SK-N-SH (cell line): ENCODE data around the gene GEMIN7. TPM values are rescaled to one million over a fixed set of nuclear protein-coding genes. Genes with fewer than 3 reads are reported as not detected.

Source experiments
- CTCF ChIA-PET: fragments of 300-600, 350-600 bp; formaldehyde crosslinking; extraction: SDS; loops from one replicate; lab custom pipeline; 2021; lab: Yijun Ruan, JAX
- POLR2A ChIA-PET: fragments of 350-600 bp; sonication (Branson Sonifier 250); formaldehyde crosslinking; extraction: SDS; loops from one replicate; lab custom pipeline; 2020; ENCODE audit warnings: antibody characterized with exemption, inconsistent platforms; lab: Yijun Ruan, JAX
- DNase-seq: peaks from one replicate; pipeline ENCODE4 v3.0.0; 2012
- H2AFZ ChIP-seq: fragments of 200-600 bp; sonication (generic); 2 replicates; pipeline ENCODE4 v1.8.1; 2016; ENCODE audit warnings: antibody characterized with exemption, mild to moderate bottlenecking, low read depth
- H3F3A ChIP-seq: fragments of 200-600 bp; sonication (generic); replicated peaks from 2 replicates; pipeline ENCODE3; 2016; ENCODE audit warnings: antibody characterized with exemption, mild to moderate bottlenecking; ENCODE audit not compliant: insufficient read depth
- H3K27ac ChIP-seq, 2 experiments: fragments of 200-500 bp in 1 of 2; fragments of 200-600 bp in 1 of 2; sonication (Bioruptor generic) in 1 of 2; sonication (generic), shearing (Covaris generic) in 1 of 2; 2 replicates each; pipeline versions ENCODE4 v1.5.1 to v1.6.1; 2014 to 2016; ENCODE audit warnings: low read depth in 2 of 2, inconsistent platforms in 1 of 2, low read length in 1 of 2, mild to moderate bottlenecking in 1 of 2, mixed read lengths in 1 of 2
- H3K27me3 ChIP-seq: fragments of 200-600 bp; sonication (generic), shearing (Covaris generic); 2 replicates; pipeline ENCODE4 v1.6.1; 2016; ENCODE audit warnings: mixed run types; ENCODE audit not compliant: insufficient read depth
- H3K36me3 ChIP-seq, 2 experiments: fragments of 200-500 bp in 1 of 2; fragments of 200-600 bp in 1 of 2; sonication (Bioruptor generic) in 1 of 2; sonication (generic) in 1 of 2; replicated peaks in 1 of 2; 2 replicates each; pipeline versions ENCODE3 to v1.5.1; 2014 to 2016; ENCODE audit warnings: low read length in 1 of 2, mild to moderate bottlenecking in 1 of 2; ENCODE audit not compliant: insufficient read depth in 2 of 2, control insufficient read depth in 1 of 2
- H3K4me1 ChIP-seq, 2 experiments: fragments of 200-500 bp in 1 of 2; fragments of 200-600 bp in 1 of 2; sonication (Bioruptor generic) in 1 of 2; sonication (generic), shearing (Covaris generic) in 1 of 2; 2 replicates each; pipeline versions ENCODE4 v1.5.1 to v1.6.1; 2014 to 2016; ENCODE audit warnings: low read depth in 1 of 2, low read length in 1 of 2, mixed run types in 1 of 2; ENCODE audit not compliant: insufficient read depth in 2 of 2, control insufficient read depth in 1 of 2
- H3K4me2 ChIP-seq: fragments of 200-600 bp; sonication (generic), shearing (Covaris generic); 2 replicates; pipeline ENCODE4 v1.6.1; 2017; ENCODE audit warnings: mixed run types
- H3K4me3 ChIP-seq, 2 experiments: fragments of 200-500 bp in 1 of 2; fragments of 200-600 bp in 1 of 2; sonication (Bioruptor generic) in 1 of 2; sonication (generic), shearing (Covaris generic) in 1 of 2; 2 replicates each; pipeline versions ENCODE4 v1.5.1 to v1.8.1; 2014 to 2016; ENCODE audit warnings: low read depth in 2 of 2, inconsistent platforms in 1 of 2, low read length in 1 of 2, mild to moderate bottlenecking in 1 of 2, mixed read lengths in 1 of 2, moderate library complexity in 1 of 2
- H3K79me2 ChIP-seq: fragments of 200-600 bp; sonication (generic); 2 replicates; pipeline ENCODE4 v1.8.1; 2017; ENCODE audit warnings: mild to moderate bottlenecking; ENCODE audit not compliant: insufficient read depth
- H3K9ac ChIP-seq: fragments of 200-600 bp; sonication (generic); 2 replicates; pipeline ENCODE4 v1.6.1; 2017; ENCODE audit warnings: mixed run types
- H3K9me2 ChIP-seq: fragments of 200-600 bp; sonication (generic); 2 replicates; pipeline ENCODE4 v1.6.1; 2017; ENCODE audit warnings: mixed run types
- H3K9me3 ChIP-seq: fragments of 200-600 bp; sonication (generic); 2 replicates; pipeline ENCODE4 v1.6.1; 2017; ENCODE audit warnings: mixed run types, mild to moderate bottlenecking, moderate library complexity
- H4K20me1 ChIP-seq: fragments of 200-600 bp; sonication (generic); 2 replicates; pipeline ENCODE4 v1.6.1; 2017; ENCODE audit warnings: mild to moderate bottlenecking, mixed run types; ENCODE audit not compliant: insufficient read depth
- CHD2 ChIP-seq: fragments of 150-350 bp; IDR thresholded peaks from 2 replicates; pipeline ENCODE4 v1.6.1; 2018; ENCODE audit warnings: low read length; ENCODE audit not compliant: partially characterized antibody
- ELF1 ChIP-seq: IDR thresholded peaks from 2 replicates; pipeline ENCODE4 v1.4.0; 2012
- EZH2phosphoT487 ChIP-seq: fragments of 200-600 bp; sonication (generic); IDR thresholded peaks from 2 replicates; pipeline ENCODE4 v1.6.1; 2017; ENCODE audit warnings: low read depth, mixed run types, mild to moderate bottlenecking, antibody characterized with exemption, moderate library complexity, borderline replicate concordance
- GABPA ChIP-seq: IDR thresholded peaks from 2 replicates; pipeline ENCODE4 v1.4.0; 2012; ENCODE audit warnings: low read depth, mild to moderate bottlenecking
- GATA2 ChIP-seq: sonication (generic); formaldehyde crosslinking; IDR thresholded peaks from 2 replicates; pipeline ENCODE4 v1.5.0; 2020; ENCODE audit warnings: mild to moderate bottlenecking, missing genetic modification reagents
- MEF2A ChIP-seq: IDR thresholded peaks from 2 replicates; pipeline ENCODE4 v1.4.0; 2012; ENCODE audit warnings: low read depth, borderline replicate concordance
- MXI1 ChIP-seq: IDR thresholded peaks from 2 replicates; pipeline ENCODE4 v1.6.1; 2012; ENCODE audit warnings: mild to moderate bottlenecking, low read depth, low read length, improper control_type of control experiment
- RCOR1 ChIP-seq: fragments of 150-350 bp; IDR thresholded peaks from 2 replicates; pipeline ENCODE4 v1.6.1; 2017; ENCODE audit warnings: antibody characterized with exemption, low read length
- RXRA ChIP-seq: IDR thresholded peaks from 2 replicates; pipeline ENCODE4 v1.4.0; 2012; ENCODE audit warnings: low read depth, mild to moderate bottlenecking, borderline replicate concordance
- SIN3A ChIP-seq: IDR thresholded peaks from 2 replicates; pipeline ENCODE4 v1.6.1; 2012; ENCODE audit warnings: low read depth, mild to moderate bottlenecking, low read length, moderate library complexity, borderline replicate concordance
- USF1 ChIP-seq: IDR thresholded peaks from 2 replicates; pipeline ENCODE4 v1.4.0; 2012; ENCODE audit warnings: low read depth, borderline replicate concordance
- YY1 ChIP-seq: IDR thresholded peaks from 2 replicates; pipeline ENCODE4 v1.4.0; 2012; ENCODE audit warnings: low read depth, mild to moderate bottlenecking
- WGBS: methylation state at CpG from one replicate; pipeline ENCODE4 v1.1.6; 2017; ENCODE audit warnings: low lambda C conversion rate; 5-methylcytosine and 5-hydroxymethylcytosine counted together
- polyA plus RNA-seq, 3 experiments: library from polyadenylated mRNA; depleted of rRNA; stranded (reverse); fragments of >200 nt; gene quantifications; 2 replicates each; pipeline ENCODE4 v1.2.3, GENCODE V29; 2012
- TF ChIP-seq, protein P1 (sequence below): fragments of 200-600 bp; sonication (generic); IDR thresholded peaks from 2 replicates; pipeline ENCODE4 v1.6.1; 2017; ENCODE audit warnings: antibody characterized with exemption, mild to moderate bottlenecking, moderate library complexity
- TF ChIP-seq, protein P2 (sequence below): fragments of 150-350 bp; IDR thresholded peaks from 2 replicates; pipeline ENCODE4 v1.6.1; 2016; ENCODE audit warnings: mild to moderate bottlenecking, low read depth, low read length
- TF ChIP-seq, protein P3 (sequence below): IDR thresholded peaks from 2 replicates; pipeline ENCODE4 v1.4.0; 2012; ENCODE audit warnings: low read depth, borderline replicate concordance
- TF ChIP-seq, protein P4 (sequence below): IDR thresholded peaks from 2 replicates; pipeline ENCODE4 v1.6.1; 2012; ENCODE audit warnings: mild to moderate bottlenecking, low read depth, low read length, moderate library complexity

Gene GEMIN7
- polyA plus RNA-seq, 1 of the 3 experiments (the other 2 are of a cell fraction), result 28.7 TPM

DNA sequence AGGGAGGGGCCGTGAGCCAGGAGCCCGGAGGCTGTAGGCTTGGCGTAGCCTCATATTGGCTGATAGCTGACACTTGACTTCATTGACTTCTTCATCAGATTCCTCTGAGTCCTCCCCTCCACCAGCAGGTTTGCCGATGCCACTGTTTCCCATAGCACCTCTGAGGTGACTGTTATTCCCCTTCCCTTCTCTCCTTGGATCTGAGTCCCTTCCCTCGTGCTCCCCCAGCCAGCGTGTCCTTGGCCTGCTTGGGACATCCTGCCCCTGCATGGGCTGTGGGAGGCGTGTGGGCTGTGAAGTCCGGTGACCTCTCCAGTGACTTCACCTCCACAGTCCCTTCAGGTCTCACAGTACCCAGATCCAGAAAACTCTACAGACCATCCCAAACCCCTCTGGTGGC, 22.7 kb downstream of the GEMIN7 start:
- Histone ChIP-seq H3K4me3 (no peak overlapping the region), H3K27me3 (no peaks in the 10 kb centered on the region), H3K4me2 (no peak overlapping the region), H3K9me2 (no peaks in the 10 kb centered on the region), H3K79me2 (peaks cover 96% of the 10 kb centered on the region), H4K20me1 (peaks cover 89% of the 10 kb centered on the region), H3F3A (peaks cover 13% of the 10 kb centered on the region), H3K9ac (no peak overlapping the region), H3K4me1 (peaks cover 14 to 32% of the 10 kb centered on the region in 2 experiments; a peak in 3 of 4 replicates), H3K27ac (no peak overlapping the region), H3K36me3 (no peaks in the 10 kb centered on the region), H3K9me3 (no peaks in the 10 kb centered on the region), H2AFZ (no peak overlapping the region)
- ChIA-PET CTCF (no interaction called here), POLR2A (interaction anchor here (1.9 kb wide), 1 partner anchor 9 kb away, joined by 4 read pairs; the partner anchor contains the start of gene PPP1R37)
- DNase-seq, result no peak
- no peak for TF ChIP-seq SIN3A
- no peak for TF ChIP-seq YY1
- TF ChIP-seq RCOR1, result no peak
- no peak for TF ChIP-seq USF1
- TF ChIP-seq, protein P1, sequence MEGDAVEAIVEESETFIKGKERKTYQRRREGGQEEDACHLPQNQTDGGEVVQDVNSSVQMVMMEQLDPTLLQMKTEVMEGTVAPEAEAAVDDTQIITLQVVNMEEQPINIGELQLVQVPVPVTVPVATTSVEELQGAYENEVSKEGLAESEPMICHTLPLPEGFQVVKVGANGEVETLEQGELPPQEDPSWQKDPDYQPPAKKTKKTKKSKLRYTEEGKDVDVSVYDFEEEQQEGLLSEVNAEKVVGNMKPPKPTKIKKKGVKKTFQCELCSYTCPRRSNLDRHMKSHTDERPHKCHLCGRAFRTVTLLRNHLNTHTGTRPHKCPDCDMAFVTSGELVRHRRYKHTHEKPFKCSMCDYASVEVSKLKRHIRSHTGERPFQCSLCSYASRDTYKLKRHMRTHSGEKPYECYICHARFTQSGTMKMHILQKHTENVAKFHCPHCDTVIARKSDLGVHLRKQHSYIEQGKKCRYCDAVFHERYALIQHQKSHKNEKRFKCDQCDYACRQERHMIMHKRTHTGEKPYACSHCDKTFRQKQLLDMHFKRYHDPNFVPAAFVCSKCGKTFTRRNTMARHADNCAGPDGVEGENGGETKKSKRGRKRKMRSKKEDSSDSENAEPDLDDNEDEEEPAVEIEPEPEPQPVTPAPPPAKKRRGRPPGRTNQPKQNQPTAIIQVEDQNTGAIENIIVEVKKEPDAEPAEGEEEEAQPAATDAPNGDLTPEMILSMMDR, result no peak
- WGBS, result 89% methylated on average over 8 of the region's 8 CpGs

GRCh38 chr19:45102481-45102880, 23.4 kb downstream of the GEMIN7 start:
- H2AFZ ChIP-seq, result no peak overlapping the region
- POLR2A ChIA-PET, result interaction anchor here (0.8 to 1.9 kb wide), 2 partner anchors 10 kb away, joined by 4 read pairs; partner anchors contain the start of gene PPP1R37
- no peaks in the 10 kb centered on the region for H3K9me2 ChIP-seq
- no peaks in the 10 kb centered on the region for H3K27me3 ChIP-seq
- peaks cover 95% of the 10 kb centered on the region for H3K79me2 ChIP-seq
- no peaks in the 10 kb centered on the region for H3K9me3 ChIP-seq
- peaks cover 90% of the 10 kb centered on the region for H4K20me1 ChIP-seq
- CTCF ChIA-PET, result interaction anchor here (0.7 kb wide), 1 partner anchor 50 kb away, joined by 3 read pairs; no protein-coding TSS in a partner anchor
- WGBS, result 94% methylated on average over 5 of the region's 7 CpGs
- no peak for DNase-seq
- H3K9ac ChIP-seq, result no peak overlapping the region
- no peak overlapping the region for H3K4me3 ChIP-seq
- H3K36me3 ChIP-seq, result no peaks in the 10 kb centered on the region
- H3F3A ChIP-seq, result peaks cover 13% of the 10 kb centered on the region
- no peak overlapping the region for H3K4me2 ChIP-seq
- no peak overlapping the region for H3K27ac ChIP-seq
- peaks cover 14 to 29% of the 10 kb centered on the region in 2 experiments; a peak in 3 of 4 replicates for H3K4me1 ChIP-seq
- TF ChIP-seq USF1, result no peak
- no peak for TF ChIP-seq MEF2A
- no peak for TF ChIP-seq EZH2phosphoT487
- TF ChIP-seq, protein P2, sequence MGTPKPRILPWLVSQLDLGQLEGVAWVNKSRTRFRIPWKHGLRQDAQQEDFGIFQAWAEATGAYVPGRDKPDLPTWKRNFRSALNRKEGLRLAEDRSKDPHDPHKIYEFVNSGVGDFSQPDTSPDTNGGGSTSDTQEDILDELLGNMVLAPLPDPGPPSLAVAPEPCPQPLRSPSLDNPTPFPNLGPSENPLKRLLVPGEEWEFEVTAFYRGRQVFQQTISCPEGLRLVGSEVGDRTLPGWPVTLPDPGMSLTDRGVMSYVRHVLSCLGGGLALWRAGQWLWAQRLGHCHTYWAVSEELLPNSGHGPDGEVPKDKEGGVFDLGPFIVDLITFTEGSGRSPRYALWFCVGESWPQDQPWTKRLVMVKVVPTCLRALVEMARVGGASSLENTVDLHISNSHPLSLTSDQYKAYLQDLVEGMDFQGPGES, result no peak
- TF ChIP-seq, protein P3, sequence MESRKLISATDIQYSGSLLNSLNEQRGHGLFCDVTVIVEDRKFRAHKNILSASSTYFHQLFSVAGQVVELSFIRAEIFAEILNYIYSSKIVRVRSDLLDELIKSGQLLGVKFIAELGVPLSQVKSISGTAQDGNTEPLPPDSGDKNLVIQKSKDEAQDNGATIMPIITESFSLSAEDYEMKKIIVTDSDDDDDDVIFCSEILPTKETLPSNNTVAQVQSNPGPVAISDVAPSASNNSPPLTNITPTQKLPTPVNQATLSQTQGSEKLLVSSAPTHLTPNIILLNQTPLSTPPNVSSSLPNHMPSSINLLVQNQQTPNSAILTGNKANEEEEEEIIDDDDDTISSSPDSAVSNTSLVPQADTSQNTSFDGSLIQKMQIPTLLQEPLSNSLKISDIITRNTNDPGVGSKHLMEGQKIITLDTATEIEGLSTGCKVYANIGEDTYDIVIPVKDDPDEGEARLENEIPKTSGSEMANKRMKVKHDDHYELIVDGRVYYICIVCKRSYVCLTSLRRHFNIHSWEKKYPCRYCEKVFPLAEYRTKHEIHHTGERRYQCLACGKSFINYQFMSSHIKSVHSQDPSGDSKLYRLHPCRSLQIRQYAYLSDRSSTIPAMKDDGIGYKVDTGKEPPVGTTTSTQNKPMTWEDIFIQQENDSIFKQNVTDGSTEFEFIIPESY, result no peak
- no peak for TF ChIP-seq RXRA
- no peak for TF ChIP-seq YY1
- TF ChIP-seq ELF1, result no peak
- TF ChIP-seq, protein P4, sequence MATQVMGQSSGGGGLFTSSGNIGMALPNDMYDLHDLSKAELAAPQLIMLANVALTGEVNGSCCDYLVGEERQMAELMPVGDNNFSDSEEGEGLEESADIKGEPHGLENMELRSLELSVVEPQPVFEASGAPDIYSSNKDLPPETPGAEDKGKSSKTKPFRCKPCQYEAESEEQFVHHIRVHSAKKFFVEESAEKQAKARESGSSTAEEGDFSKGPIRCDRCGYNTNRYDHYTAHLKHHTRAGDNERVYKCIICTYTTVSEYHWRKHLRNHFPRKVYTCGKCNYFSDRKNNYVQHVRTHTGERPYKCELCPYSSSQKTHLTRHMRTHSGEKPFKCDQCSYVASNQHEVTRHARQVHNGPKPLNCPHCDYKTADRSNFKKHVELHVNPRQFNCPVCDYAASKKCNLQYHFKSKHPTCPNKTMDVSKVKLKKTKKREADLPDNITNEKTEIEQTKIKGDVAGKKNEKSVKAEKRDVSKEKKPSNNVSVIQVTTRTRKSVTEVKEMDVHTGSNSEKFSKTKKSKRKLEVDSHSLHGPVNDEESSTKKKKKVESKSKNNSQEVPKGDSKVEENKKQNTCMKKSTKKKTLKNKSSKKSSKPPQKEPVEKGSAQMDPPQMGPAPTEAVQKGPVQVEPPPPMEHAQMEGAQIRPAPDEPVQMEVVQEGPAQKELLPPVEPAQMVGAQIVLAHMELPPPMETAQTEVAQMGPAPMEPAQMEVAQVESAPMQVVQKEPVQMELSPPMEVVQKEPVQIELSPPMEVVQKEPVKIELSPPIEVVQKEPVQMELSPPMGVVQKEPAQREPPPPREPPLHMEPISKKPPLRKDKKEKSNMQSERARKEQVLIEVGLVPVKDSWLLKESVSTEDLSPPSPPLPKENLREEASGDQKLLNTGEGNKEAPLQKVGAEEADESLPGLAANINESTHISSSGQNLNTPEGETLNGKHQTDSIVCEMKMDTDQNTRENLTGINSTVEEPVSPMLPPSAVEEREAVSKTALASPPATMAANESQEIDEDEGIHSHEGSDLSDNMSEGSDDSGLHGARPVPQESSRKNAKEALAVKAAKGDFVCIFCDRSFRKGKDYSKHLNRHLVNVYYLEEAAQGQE, result no peak
- no peak for TF ChIP-seq GATA2
- no peak for TF ChIP-seq CHD2
- TF ChIP-seq GABPA, result no peak
- TF ChIP-seq MXI1, result no peak
